Gastroesophageal sphincter (tissue), 4 donors: ENCODE measurements around the gene RRP1B. TPM values are rescaled to one million over a fixed set of nuclear protein-coding genes. Genes with fewer than 3 reads are reported as not detected.
A peak's percentile ranks its signal among the peaks of the same experiment; 100 is the strongest.

Source experiments
- ATAC-seq: fragments of 150-250 bp; one replicate; pipeline ENCODE4 v1.9.1; 2016; ENCODE audit warnings: mild to moderate bottlenecking, moderate library complexity
- H3K27ac ChIP-seq, 4 donors: fragments of 200-600 bp; sonication (generic) in 3 of 4; 1 replicate in 3 of 4; 2 replicates in 1 of 4; pipeline ENCODE4 v1.5.1; 2016 to 2019
- H3K27me3 ChIP-seq: fragments of 200-600 bp; sonication (generic); one replicate; pipeline ENCODE4 v1.5.1; 2019
- H3K36me3 ChIP-seq, 2 donors: fragments of 200-600 bp; sonication (generic); one replicate each; pipeline ENCODE4 v1.5.1; 2019; ENCODE audit warnings: control low read depth in 1 of 2
- H3K4me1 ChIP-seq, 3 donors: fragments of 200-600 bp; sonication (generic); 1 replicate in 2 of 3; 2 replicates in 1 of 3; pipeline ENCODE4 v1.5.1; 2016 to 2019; ENCODE audit warnings: control low read depth in 2 of 3
- H3K4me3 ChIP-seq, 2 donors: fragments of 200-600 bp; sonication (generic); one replicate each; pipeline ENCODE4 v1.5.1; 2019; ENCODE audit warnings: mild to moderate bottlenecking in 1 of 2, moderate library complexity in 1 of 2
- H3K9me3 ChIP-seq, 3 donors: fragments of 200-600 bp; sonication (generic); one replicate each; pipeline ENCODE4 v1.5.1; 2017 to 2019; ENCODE audit warnings: control low read depth in 2 of 3
- EP300 ChIP-seq: sonication (generic); formaldehyde crosslinking; IDR thresholded peaks from one replicate; pipeline ENCODE4 v1.6.1; 2017; ENCODE audit warnings: antibody characterized with exemption, mild to moderate bottlenecking
- POLR2A ChIP-seq, 2 donors: fragments of 450-650 bp; IDR thresholded peaks; one replicate each; pipeline ENCODE4 v1.6.1; 2017; ENCODE audit warnings: antibody characterized with exemption in 2 of 2, mild to moderate bottlenecking in 2 of 2, moderate library complexity in 1 of 2
- POLR2AphosphoS5 ChIP-seq: sonication (generic); formaldehyde crosslinking; IDR thresholded peaks from one replicate; pipeline ENCODE4 v1.6.1; 2017; ENCODE audit warnings: antibody characterized with exemption
- WGBS, 2 donors: methylation state at CpG; one replicate each; pipeline ENCODE4 v1.1.5; 2018; ENCODE audit warnings: low coverage in 1 of 2; 5-methylcytosine and 5-hydroxymethylcytosine counted together
- total RNA-seq, 4 donors: library from RNA; depleted of rRNA; stranded (reverse); fragments of >200 nt; gene quantifications; one replicate each; pipeline ENCODE4 v1.1.0, GENCODE V29; 2016
- TF ChIP-seq, protein P1 (sequence below), 4 experiments: fragments of 200-600 bp in 2 of 4; fragments of 450-650 bp in 2 of 4; sonication (generic) in 1 of 4; IDR thresholded peaks; one replicate each; pipeline ENCODE4 v1.5.1; 2017 to 2019; ENCODE audit warnings: antibody characterized with exemption in 4 of 4, mild to moderate bottlenecking in 2 of 4, moderate library complexity in 2 of 4

Gene RRP1B
- total RNA-seq, 4 donors from 2014 or later = 17.8 to 23.7 (median 21.2) TPM

DNA sequence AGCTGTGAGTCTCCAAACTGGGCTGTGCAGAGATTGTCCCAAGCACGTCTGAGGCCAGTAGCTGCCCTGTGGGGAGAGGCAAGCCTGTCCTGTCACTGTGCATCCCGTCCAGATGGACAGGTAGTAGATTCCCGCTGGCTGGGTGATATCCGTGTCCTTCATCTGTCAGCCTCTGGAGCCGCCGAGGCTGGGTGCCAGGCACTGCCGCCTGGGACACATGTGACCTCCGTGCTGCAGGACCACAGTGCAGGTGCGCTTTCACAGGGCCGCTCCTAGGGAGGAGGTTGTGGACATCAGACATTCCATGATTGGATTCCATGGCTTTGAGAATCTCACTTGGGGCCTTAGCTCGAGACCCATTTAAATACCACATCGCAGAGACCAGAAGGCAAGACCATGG, 64.3 kb downstream of the RRP1B start:
- Histone ChIP-seq H3K9me3 (no peaks in the 10 kb centered on the region), H3K27ac (no peak overlapping the region), H3K4me3 (no peak overlapping the region), H3K36me3 (peaks cover 0 to 11% of the 10 kb centered on the region in 2 donors), H3K4me1 (peaks cover 3 to 79% (median 40%) of the 10 kb centered on the region in 3 donors), H3K27me3 (no peaks in the 10 kb centered on the region)
- ATAC-seq = no peak
- WGBS, 2 donors = 100% methylated on average over 2 of the region's 12 CpGs; no CpG with 5 or more reads in 1 of the 2 donors
- TF ChIP-seq POLR2A (IDR thresholded peaks at IDR 0.05) (no peak), POLR2AphosphoS5 (no peak), EP300 (no peak)
- TF ChIP-seq, protein P1, sequence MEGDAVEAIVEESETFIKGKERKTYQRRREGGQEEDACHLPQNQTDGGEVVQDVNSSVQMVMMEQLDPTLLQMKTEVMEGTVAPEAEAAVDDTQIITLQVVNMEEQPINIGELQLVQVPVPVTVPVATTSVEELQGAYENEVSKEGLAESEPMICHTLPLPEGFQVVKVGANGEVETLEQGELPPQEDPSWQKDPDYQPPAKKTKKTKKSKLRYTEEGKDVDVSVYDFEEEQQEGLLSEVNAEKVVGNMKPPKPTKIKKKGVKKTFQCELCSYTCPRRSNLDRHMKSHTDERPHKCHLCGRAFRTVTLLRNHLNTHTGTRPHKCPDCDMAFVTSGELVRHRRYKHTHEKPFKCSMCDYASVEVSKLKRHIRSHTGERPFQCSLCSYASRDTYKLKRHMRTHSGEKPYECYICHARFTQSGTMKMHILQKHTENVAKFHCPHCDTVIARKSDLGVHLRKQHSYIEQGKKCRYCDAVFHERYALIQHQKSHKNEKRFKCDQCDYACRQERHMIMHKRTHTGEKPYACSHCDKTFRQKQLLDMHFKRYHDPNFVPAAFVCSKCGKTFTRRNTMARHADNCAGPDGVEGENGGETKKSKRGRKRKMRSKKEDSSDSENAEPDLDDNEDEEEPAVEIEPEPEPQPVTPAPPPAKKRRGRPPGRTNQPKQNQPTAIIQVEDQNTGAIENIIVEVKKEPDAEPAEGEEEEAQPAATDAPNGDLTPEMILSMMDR (IDR thresholded peaks at IDR 0.05) = no peak

DNA sequence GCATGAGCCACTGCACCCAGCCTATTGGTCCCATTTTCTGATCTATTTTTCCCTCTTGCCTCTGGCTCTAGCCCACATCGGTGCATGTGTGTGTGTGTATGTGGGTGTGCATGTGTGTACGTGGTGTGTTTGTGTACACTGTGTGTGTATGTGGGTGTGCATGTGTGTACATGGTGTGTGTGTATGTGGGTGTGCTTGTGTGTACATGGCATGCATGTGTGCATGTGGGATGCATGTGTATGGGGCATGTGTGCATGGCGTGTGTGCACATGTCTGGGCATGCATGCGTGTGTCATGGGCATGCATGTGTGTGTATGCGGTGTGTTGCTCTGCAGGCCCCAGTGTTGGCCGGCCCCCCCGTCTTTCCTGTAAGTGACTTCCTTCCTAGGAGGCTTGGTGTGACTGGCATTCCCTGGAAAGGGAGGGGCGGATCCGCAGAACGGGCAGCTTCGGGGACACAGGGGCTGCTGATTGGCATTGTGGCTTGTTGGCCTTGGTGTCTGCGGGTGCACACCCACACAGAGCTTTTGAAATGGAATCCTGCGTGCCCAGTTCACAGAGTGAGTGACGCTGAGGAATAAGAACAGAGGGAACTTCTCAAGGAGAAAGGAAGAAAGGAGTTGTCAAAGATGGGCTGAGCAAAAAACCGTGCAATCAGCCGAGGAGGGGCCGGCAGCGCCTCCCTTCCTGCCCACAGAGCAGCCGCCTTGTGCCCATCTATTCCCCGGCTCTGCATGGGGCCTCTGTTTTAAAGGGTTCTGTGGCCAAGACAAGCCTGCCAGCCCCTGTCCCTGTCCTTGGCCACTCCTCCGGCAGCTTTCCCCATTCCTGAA, 67.5 kb downstream of the RRP1B start:
- peak overlapping the region; percentile 69 to 89 (median 84) for H3K27ac ChIP-seq
- TF ChIP-seq EP300 = no peak
- TF ChIP-seq, protein P1 (IDR thresholded peaks at IDR 0.05) = no peak
- no peak for TF ChIP-seq POLR2A (IDR thresholded peaks at IDR 0.05)
- TF ChIP-seq POLR2AphosphoS5 = no peak
- no peak for ATAC-seq
- H3K27me3 ChIP-seq = no peaks in the 10 kb centered on the region
- no peaks in the 10 kb centered on the region for H3K9me3 ChIP-seq
- WGBS, 2 donors = 67% methylated on average over 9 of the region's 21 CpGs; no CpG with 5 or more reads in 1 of the 2 donors
- peaks cover 3 to 73% (median 34%) of the 10 kb centered on the region in 3 donors for H3K4me1 ChIP-seq
- H3K4me3 ChIP-seq = no peak overlapping the region
- peaks cover 0 to 11% of the 10 kb centered on the region in 2 donors for H3K36me3 ChIP-seq

DNA sequence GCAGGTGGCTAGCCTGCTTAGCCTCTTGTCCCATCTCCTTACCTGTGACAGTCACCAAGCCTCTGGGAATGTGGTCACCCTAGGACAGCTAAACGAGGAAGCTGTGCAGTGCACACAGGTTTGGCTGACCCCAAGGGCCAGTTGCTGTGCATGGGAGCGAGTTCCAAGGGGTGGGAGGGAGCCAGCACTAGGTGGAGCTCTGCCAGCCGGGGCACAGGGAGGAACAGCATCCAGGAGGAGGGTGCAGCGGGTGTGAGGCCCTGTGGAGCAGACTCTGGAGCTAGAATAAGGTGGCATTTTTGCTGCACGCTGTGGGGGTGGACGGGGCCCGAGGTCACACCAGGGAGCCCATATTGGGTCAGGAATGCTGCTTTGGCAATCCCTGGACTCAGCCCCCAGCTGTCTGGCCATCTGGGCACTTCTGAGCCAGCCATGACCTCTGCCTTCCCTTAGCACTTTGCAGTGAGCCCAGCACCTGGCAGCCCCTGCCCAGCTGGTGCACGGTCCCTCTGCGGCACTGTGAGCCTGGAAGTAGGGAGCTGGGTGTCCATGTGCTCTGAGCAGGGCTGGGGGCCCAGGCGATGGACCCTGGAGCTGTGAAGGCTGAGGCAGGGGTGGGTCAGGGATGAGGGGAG, 68.3 kb downstream of the RRP1B start:
- Histone ChIP-seq H3K27me3 (no peaks in the 10 kb centered on the region), H3K4me3 (peak overlapping the region in 1 of 2 donors; percentile 60), H3K4me1 (peaks cover 3 to 73% (median 37%) of the 10 kb centered on the region in 3 donors), H3K27ac (peak overlapping the region; percentile 69 to 89 (median 84)), H3K9me3 (no peaks in the 10 kb centered on the region), H3K36me3 (peaks cover 0 to 11% of the 10 kb centered on the region in 2 donors)
- TF ChIP-seq POLR2AphosphoS5 (peak; percentile 53), EP300 (no peak)
- TF ChIP-seq, protein P1 (IDR thresholded peaks at IDR 0.05) = no peak
- WGBS, 2 donors = 48% methylated on average over 6 of the region's 10 CpGs; no CpG with 5 or more reads in 1 of the 2 donors
- ATAC-seq = no peak

DNA sequence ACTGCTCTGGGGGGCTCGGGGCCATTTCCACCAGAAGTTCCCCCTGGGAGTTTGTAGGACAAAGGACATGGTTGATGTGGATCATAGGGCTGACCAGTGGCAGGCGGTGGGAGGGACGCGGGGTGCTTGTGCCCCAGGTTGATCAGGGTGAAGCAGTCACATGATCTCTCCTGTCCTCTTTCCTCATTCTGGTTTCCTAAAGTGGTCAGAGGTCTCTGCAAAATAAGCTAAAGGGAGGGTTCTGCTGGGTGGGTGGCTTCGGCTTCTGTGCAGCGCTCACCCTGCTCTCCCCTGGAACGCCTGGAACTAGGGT, 68.8 kb downstream of the RRP1B start:
- TF ChIP-seq, protein P1 (IDR thresholded peaks at IDR 0.05) = no peak
- TF ChIP-seq POLR2A (IDR thresholded peaks at IDR 0.05) (no peak), EP300 (no peak), POLR2AphosphoS5 (no peak)
- no peaks in the 10 kb centered on the region for H3K9me3 ChIP-seq
- ATAC-seq = peak; percentile 29
- WGBS, 2 donors = 15% methylated on average over 4 of the region's 7 CpGs; no CpG with 5 or more reads in 1 of the 2 donors
- H3K4me1 ChIP-seq = peaks cover 3 to 76% (median 37%) of the 10 kb centered on the region in 3 donors
- H3K36me3 ChIP-seq = peaks cover 0 to 11% of the 10 kb centered on the region in 2 donors
- peak overlapping the region; percentile 69 to 89 (median 84) for H3K27ac ChIP-seq
- peak overlapping the region in 1 of 2 donors; percentile 60 for H3K4me3 ChIP-seq
- no peaks in the 10 kb centered on the region for H3K27me3 ChIP-seq
